ENCODE data around the gene TFR2.

Gene TFR2

GRCh38 chr7:100649826-100650565 lies 8.6 kb upstream of the TFR2 start:
- DNase-seq = no peak

- DNase-seq = no peak
These were observed 1.2 kb upstream of the TFR2 start for GRCh38 chr7:100642534-100642907.

GRCh38 chr7:100641860-100642533 lies 645 bp upstream of the TFR2 start:
- no peak for DNase-seq

- DNase-seq = no peak
These were observed 573 bp downstream of the TFR2 start for GRCh38 chr7:100640517-100641440.

GRCh38 chr7:100639995-100640516 lies 1.3 kb downstream of the TFR2 start:
- no peak for DNase-seq

GRCh38 chr7:100632951-100633717 lies 8.2 kb downstream of the TFR2 start:
- DNase-seq = peak; percentile 89

- DNase-seq = no peak
These were observed 11.3 kb downstream of the TFR2 start for GRCh38 chr7:100630066-100630465.

GRCh38 chr7:100629117-100629716 lies 12.1 kb downstream of the TFR2 start:
- peak; percentile 63 for DNase-seq

GRCh38 chr7:100627238-100627549 lies 14.2 kb downstream of the TFR2 start:
- no peak for DNase-seq

GRCh38 chr7:100626530-100627237 lies 14.7 kb downstream of the TFR2 start:
- DNase-seq = peak; percentile 93

- DNase-seq = no peak
These were observed 15.3 kb downstream of the TFR2 start for GRCh38 chr7:100626055-100626454.

GRCh38 chr7:100623951-100624824 lies 17.2 kb downstream of the TFR2 start:
- no peak for DNase-seq

GRCh38 chr7:100621554-100621953 lies 19.8 kb downstream of the TFR2 start:
- no peak for DNase-seq

GRCh38 chr7:100620804-100621203 lies 20.5 kb downstream of the TFR2 start:
- DNase-seq = no peak

GRCh38 chr7:100620239-100620638 lies 21.1 kb downstream of the TFR2 start:
- DNase-seq = no peak

GRCh38 chr7:100614308-100614861 lies 27.0 kb downstream of the TFR2 start:
- DNase-seq = no peak

- no peak for DNase-seq
These were observed 27.8 kb downstream of the TFR2 start for GRCh38 chr7:100613412-100614175.

GRCh38 chr7:100612730-100613390 lies 28.5 kb downstream of the TFR2 start:
- DNase-seq = peak; percentile 63

Data from activated CD8-positive, alpha-beta memory T cell treated with anti-CD3 and anti-CD28 coated beads for 24 hours (primary cell).